ENCODE data around the gene RGL1.

- TF ChIP-seq, protein P1, sequence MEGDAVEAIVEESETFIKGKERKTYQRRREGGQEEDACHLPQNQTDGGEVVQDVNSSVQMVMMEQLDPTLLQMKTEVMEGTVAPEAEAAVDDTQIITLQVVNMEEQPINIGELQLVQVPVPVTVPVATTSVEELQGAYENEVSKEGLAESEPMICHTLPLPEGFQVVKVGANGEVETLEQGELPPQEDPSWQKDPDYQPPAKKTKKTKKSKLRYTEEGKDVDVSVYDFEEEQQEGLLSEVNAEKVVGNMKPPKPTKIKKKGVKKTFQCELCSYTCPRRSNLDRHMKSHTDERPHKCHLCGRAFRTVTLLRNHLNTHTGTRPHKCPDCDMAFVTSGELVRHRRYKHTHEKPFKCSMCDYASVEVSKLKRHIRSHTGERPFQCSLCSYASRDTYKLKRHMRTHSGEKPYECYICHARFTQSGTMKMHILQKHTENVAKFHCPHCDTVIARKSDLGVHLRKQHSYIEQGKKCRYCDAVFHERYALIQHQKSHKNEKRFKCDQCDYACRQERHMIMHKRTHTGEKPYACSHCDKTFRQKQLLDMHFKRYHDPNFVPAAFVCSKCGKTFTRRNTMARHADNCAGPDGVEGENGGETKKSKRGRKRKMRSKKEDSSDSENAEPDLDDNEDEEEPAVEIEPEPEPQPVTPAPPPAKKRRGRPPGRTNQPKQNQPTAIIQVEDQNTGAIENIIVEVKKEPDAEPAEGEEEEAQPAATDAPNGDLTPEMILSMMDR (conservative IDR thresholded peaks at IDR 0.05; ENCODE audit: low read length) = peak; percentile 34
- no peak for TF ChIP-seq EZH2phosphoT487 (IDR thresholded peaks at IDR 0.05; ENCODE audit: borderline replicate concordance)
Measured at GRCh38 chr1:183922197-183922596, 117.3 kb downstream of the RGL1 start.
